Activated CD4-positive, alpha-beta T cell treated with anti-CD3 and anti-CD28 coated beads, Interleukin-2, amount 50 U/mL, for 4 hours (primary cell): ENCODE measurements around the gene IZUMO4.

Experiments used
- DNase-seq, 2 experiments: peaks; one replicate each; pipeline ENCODE4 v3.0.0-alpha.2; 2020

Gene IZUMO4

GRCh38 chr19:2096480-2097202 is at the start of gene IZUMO4:
Gene IZUMO4 (plus strand): TSS chr19:2096915. CDS start chr19:2096946, 31 bp downstream.
- DNase-seq, result peak; percentile 100

GRCh38 chr19:2047076-2047448 is 49.7 kb upstream of the IZUMO4 start:
- no peak for DNase-seq

- no peak for DNase-seq
These were observed 49.1 kb upstream of the IZUMO4 start for GRCh38 chr19:2047449-2048103.

GRCh38 chr19:2048104-2048958 is 48.4 kb upstream of the IZUMO4 start:
- no peak for DNase-seq

GRCh38 chr19:2048959-2049740 is 47.6 kb upstream of the IZUMO4 start:
- DNase-seq, result no peak

GRCh38 chr19:2049741-2050348 is 46.9 kb upstream of the IZUMO4 start:
- peak; percentile 37 for DNase-seq

GRCh38 chr19:2050349-2050990 is 46.2 kb upstream of the IZUMO4 start:
- no peak for DNase-seq

GRCh38 chr19:2050991-2051772 is 45.5 kb upstream of the IZUMO4 start, which contains the start of gene MKNK2:
Gene MKNK2 (minus strand): TSS chr19:2051244. CDS start chr19:2050851, 393 bp downstream.
- peak; percentile 91 to 92 for DNase-seq

GRCh38 chr19:2051773-2052704 is 44.7 kb upstream of the IZUMO4 start:
- DNase-seq, result peak in 1 of 2 experiments; percentile 31

GRCh38 chr19:2053601-2054389 is 42.9 kb upstream of the IZUMO4 start:
- no peak for DNase-seq

- DNase-seq, result no peak
These were observed 42.0 kb upstream of the IZUMO4 start for GRCh38 chr19:2054763-2055162.

GRCh38 chr19:2055931-2056836 is 40.5 kb upstream of the IZUMO4 start:
- DNase-seq, result no peak

GRCh38 chr19:2056837-2057192 is 39.9 kb upstream of the IZUMO4 start:
- DNase-seq, result no peak

- no peak for DNase-seq
These were observed 38.9 kb upstream of the IZUMO4 start for GRCh38 chr19:2057484-2058469.

GRCh38 chr19:2058570-2059421 is 37.9 kb upstream of the IZUMO4 start:
- DNase-seq, result no peak
